ENCODE measurements around the gene FGF14. TPM values are rescaled to one million over a fixed set of nuclear protein-coding genes. Genes with fewer than 3 reads are reported as not detected.

FGF14 gene
- total and polyA plus RNA-seq, 4 experiments from 2014 or later, result 0.33 to 0.55 (median 0.35) TPM; not detected in 1

DNA sequence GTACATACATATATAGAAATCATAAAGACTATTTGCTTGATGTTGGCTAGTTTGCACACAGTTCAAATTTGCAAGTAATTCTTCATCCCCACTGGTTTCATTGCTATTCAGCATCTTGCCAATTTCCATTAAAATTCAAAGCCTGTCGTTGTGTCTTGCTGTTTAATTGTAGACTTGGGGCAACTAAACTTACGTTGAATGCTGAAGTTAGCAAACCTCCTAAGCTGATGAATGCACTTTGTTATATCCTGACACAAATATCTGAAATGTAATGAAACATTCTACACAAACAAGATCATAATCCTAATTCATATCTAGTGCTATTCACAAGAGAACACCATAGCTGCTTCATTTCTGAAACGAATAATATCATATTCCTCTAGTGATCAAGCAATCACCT is 568.2 kb downstream of the FGF14 start:
- Mint-ChIP-seq H3K27me3 (no peaks in the 10 kb centered on the region), H3K4me3 (no peak overlapping the region), H3K27ac (no peak overlapping the region), H3K4me1 (no peaks in the 10 kb centered on the region), H3K9me3 (peaks cover 0 to 4% (median 0%) of the 10 kb centered on the region in 8 donors), H3K36me3 (no peaks in the 10 kb centered on the region)
- ChIA-PET CTCF (ENCODE audit: partially characterized antibody) (no interaction called here), POLR2A (ENCODE audit: partially characterized antibody) (no interaction called here)
- no peaks in the 10 kb centered on the region for H3K4me1 ChIP-seq (ENCODE audit: insufficient read depth, low read length)
- no peak for DNase-seq
- intact Hi-C loops (cut with micrococcal nuclease), result no loop called here
- no peak overlapping the region for H3K27ac ChIP-seq (ENCODE audit: low read depth, low read length)
- no peak overlapping the region for H3K4me3 ChIP-seq (ENCODE audit: low read length in 2 of 2)
- no peaks in the 10 kb centered on the region for H3K27me3 ChIP-seq (ENCODE audit: insufficient read depth, low read length)
- no peaks in the 10 kb centered on the region for H3K36me3 ChIP-seq (ENCODE audit: insufficient read depth, low read length)
- no peaks in the 10 kb centered on the region for H3K9me3 ChIP-seq (ENCODE audit: control insufficient read depth in 1 of 2, low read length in 2 of 2)

DNA sequence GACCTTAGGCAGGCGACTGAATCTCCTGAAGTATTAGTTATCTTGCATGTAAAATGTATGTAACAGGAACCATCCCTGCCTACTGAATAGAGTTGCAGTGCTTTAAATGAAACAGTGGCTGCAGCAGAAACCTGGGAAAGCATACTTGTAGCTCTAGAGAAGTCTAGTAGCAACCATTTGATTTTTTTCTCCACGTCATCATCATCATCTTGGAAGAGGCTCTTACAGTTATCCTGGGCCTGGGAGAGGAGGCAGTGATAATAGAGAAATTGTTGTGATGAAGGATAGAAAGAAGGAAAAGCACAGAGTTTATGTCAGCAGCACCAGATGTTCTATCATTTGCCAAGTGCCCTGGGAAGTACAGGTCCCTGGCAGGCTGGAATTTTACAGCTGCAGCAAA is 571.8 kb downstream of the FGF14 start:
- no peak overlapping the region for H3K4me3 ChIP-seq (ENCODE audit: low read length in 2 of 2)
- peaks cover 0 to 4% (median 0%) of the 10 kb centered on the region in 8 donors for H3K9me3 Mint-ChIP-seq
- intact Hi-C loops (cut with micrococcal nuclease), result no loop called here
- no peak for DNase-seq
- POLR2A ChIA-PET (ENCODE audit: partially characterized antibody), result no interaction called here
- no peaks in the 10 kb centered on the region for H3K36me3 Mint-ChIP-seq
- no peaks in the 10 kb centered on the region for H3K27me3 ChIP-seq (ENCODE audit: insufficient read depth, low read length)
- no peak overlapping the region for H3K27ac Mint-ChIP-seq
- H3K4me3 Mint-ChIP-seq, result no peak overlapping the region
- no peaks in the 10 kb centered on the region for H3K4me1 Mint-ChIP-seq
- H3K9me3 ChIP-seq (ENCODE audit: control insufficient read depth in 1 of 2, low read length in 2 of 2), result no peaks in the 10 kb centered on the region
- CTCF ChIA-PET (ENCODE audit: partially characterized antibody), result no interaction called here
- H3K27me3 Mint-ChIP-seq, result peaks cover 3% of the 10 kb centered on the region in 2 donors
- no peaks in the 10 kb centered on the region for H3K36me3 ChIP-seq (ENCODE audit: insufficient read depth, low read length)
- no peaks in the 10 kb centered on the region for H3K4me1 ChIP-seq (ENCODE audit: insufficient read depth, low read length)
- no peak overlapping the region for H3K27ac ChIP-seq (ENCODE audit: low read depth, low read length)

DNA sequence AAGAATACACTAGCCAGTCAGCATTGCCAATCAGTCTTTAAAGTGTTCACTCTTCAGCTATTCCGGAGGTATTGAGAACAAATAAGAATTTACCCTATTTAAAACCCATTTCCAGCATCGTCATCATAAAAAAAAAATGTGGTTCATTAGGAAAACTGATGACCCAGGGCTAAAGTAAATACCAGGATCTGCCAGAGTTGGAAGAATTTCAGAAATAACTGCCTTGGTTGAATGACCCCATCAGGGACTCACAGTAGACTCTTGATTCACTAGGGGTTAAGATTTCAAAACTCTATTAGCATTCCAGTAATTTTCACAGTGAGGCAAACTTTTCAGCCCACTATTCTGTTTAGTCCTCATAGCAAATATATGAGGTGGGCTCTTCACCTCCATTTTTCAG is 572.4 kb downstream of the FGF14 start:
- Mint-ChIP-seq H3K4me1 (no peaks in the 10 kb centered on the region), H3K36me3 (no peaks in the 10 kb centered on the region), H3K27me3 (peaks cover 3 to 5% of the 10 kb centered on the region in 2 donors), H3K9me3 (peaks cover 0 to 4% (median 0%) of the 10 kb centered on the region in 8 donors), H3K27ac (no peak overlapping the region), H3K4me3 (no peak overlapping the region)
- H3K27me3 ChIP-seq (ENCODE audit: insufficient read depth, low read length), result no peaks in the 10 kb centered on the region
- no peak for DNase-seq
- no peaks in the 10 kb centered on the region for H3K4me1 ChIP-seq (ENCODE audit: insufficient read depth, low read length)
- POLR2A ChIA-PET (ENCODE audit: partially characterized antibody), result no interaction called here
- no peaks in the 10 kb centered on the region for H3K9me3 ChIP-seq (ENCODE audit: control insufficient read depth in 1 of 2, low read length in 2 of 2)
- H3K27ac ChIP-seq (ENCODE audit: low read depth, low read length), result no peak overlapping the region
- CTCF ChIA-PET (ENCODE audit: partially characterized antibody), result no interaction called here
- no peak overlapping the region for H3K4me3 ChIP-seq (ENCODE audit: low read length in 2 of 2)
- intact Hi-C loops (cut with micrococcal nuclease), result no loop called here
- no peaks in the 10 kb centered on the region for H3K36me3 ChIP-seq (ENCODE audit: insufficient read depth, low read length)

DNA sequence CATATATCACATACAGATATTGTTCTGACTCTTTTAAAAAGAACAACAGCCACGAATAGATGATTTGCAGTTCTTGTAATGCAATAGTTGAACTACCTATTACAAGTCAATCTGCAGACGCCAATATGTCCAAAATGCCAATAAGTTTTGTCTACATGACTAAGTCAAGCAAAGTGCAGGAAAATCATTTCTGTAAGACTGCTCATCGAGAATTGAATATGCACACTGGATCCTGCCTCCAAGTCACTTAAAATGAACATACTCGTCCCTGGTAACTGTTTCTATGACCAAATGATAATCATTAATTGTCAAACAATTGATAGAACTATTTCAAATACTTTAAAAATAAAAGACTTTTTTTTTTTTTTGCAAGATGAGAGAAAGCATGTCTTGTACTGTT is 573.7 kb downstream of the FGF14 start:
- H3K27ac Mint-ChIP-seq, result no peak overlapping the region
- H3K36me3 Mint-ChIP-seq, result no peaks in the 10 kb centered on the region
- intact Hi-C loops (cut with micrococcal nuclease), result no loop called here
- POLR2A ChIA-PET (ENCODE audit: partially characterized antibody), result no interaction called here
- CTCF ChIA-PET (ENCODE audit: partially characterized antibody), result no interaction called here
- H3K4me1 ChIP-seq (ENCODE audit: insufficient read depth, low read length), result no peaks in the 10 kb centered on the region
- H3K4me3 Mint-ChIP-seq, result no peak overlapping the region
- H3K9me3 ChIP-seq (ENCODE audit: control insufficient read depth in 1 of 2, low read length in 2 of 2), result no peaks in the 10 kb centered on the region
- no peak overlapping the region for H3K4me3 ChIP-seq (ENCODE audit: low read length in 2 of 2)
- peaks cover 3 to 5% of the 10 kb centered on the region in 2 donors for H3K27me3 Mint-ChIP-seq
- no peaks in the 10 kb centered on the region for H3K36me3 ChIP-seq (ENCODE audit: insufficient read depth, low read length)
- peaks cover 0 to 4% (median 0%) of the 10 kb centered on the region in 8 donors for H3K9me3 Mint-ChIP-seq
- no peak overlapping the region for H3K27ac ChIP-seq (ENCODE audit: low read depth, low read length)
- DNase-seq, result no peak
- H3K4me1 Mint-ChIP-seq, result no peaks in the 10 kb centered on the region
- no peaks in the 10 kb centered on the region for H3K27me3 ChIP-seq (ENCODE audit: insufficient read depth, low read length)

DNA sequence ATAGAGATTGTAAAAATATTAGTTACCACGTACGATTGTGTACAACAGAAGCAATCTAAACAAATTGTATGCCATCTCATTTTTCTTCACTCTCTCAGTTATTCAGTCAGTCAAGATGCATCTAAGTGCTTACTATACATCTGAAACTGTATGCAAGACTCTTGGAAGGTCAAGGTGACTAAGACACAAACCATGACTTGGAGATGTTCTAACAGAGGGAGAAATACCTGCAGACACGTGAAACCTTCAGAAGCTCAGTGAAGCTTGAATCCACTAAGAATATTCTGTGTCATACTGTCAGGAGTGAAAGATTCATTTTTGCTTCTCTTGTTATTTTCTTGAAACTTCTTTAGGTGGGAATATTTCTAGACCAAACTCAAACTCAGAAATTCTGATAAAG is 584.0 kb downstream of the FGF14 start:
- CTCF ChIA-PET (ENCODE audit: partially characterized antibody), result no interaction called here
- H3K36me3 Mint-ChIP-seq, result no peaks in the 10 kb centered on the region
- H3K9me3 Mint-ChIP-seq, result no peaks in the 10 kb centered on the region
- peaks cover 0 to 5% of the 10 kb centered on the region in 2 donors for H3K27me3 Mint-ChIP-seq
- Histone ChIP-seq H3K27me3 (ENCODE audit: insufficient read depth, low read length) (no peaks in the 10 kb centered on the region), H3K9me3 (ENCODE audit: control insufficient read depth in 1 of 2, low read length in 2 of 2) (no peaks in the 10 kb centered on the region), H3K4me1 (ENCODE audit: insufficient read depth, low read length) (no peaks in the 10 kb centered on the region), H3K36me3 (ENCODE audit: insufficient read depth, low read length) (no peaks in the 10 kb centered on the region), H3K27ac (ENCODE audit: low read depth, low read length) (no peak overlapping the region), H3K4me3 (ENCODE audit: low read length in 2 of 2) (no peak overlapping the region)
- POLR2A ChIA-PET (ENCODE audit: partially characterized antibody), result no interaction called here
- H3K27ac Mint-ChIP-seq, result no peak overlapping the region
- intact Hi-C loops (cut with micrococcal nuclease), result no loop called here
- no peak for DNase-seq
- peaks cover 0 to 3% (median 0%) of the 10 kb centered on the region in 4 donors for H3K4me1 Mint-ChIP-seq
- H3K4me3 Mint-ChIP-seq, result no peak overlapping the region

DNA sequence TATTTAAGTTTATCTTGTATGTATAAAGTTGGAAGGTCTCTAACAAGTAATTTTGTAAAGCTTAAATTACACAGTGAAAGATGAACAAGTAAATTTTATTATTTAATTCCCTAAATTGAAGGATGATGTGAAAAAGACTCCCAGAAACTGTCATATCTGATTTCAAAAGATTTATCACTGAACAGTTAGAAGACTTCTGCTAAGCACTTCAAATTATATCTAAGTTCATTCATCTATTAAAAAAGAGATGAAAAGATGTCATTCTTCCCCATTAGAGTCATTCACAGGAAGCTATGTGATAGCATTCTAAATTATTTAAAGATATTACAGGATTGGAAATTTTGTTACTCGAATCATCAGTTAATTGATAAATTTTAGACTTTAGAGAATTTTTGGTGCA is 590.0 kb downstream of the FGF14 start:
- no peak for DNase-seq
- H3K9me3 ChIP-seq (ENCODE audit: control insufficient read depth in 1 of 2, low read length in 2 of 2), result no peaks in the 10 kb centered on the region
- ChIA-PET CTCF (ENCODE audit: partially characterized antibody) (no interaction called here), POLR2A (ENCODE audit: partially characterized antibody) (no interaction called here)
- intact Hi-C loops (cut with micrococcal nuclease), result no loop called here
- Mint-ChIP-seq H3K27me3 (peaks cover 2 to 5% of the 10 kb centered on the region in 2 donors), H3K4me1 (peaks cover 0 to 3% (median 0%) of the 10 kb centered on the region in 4 donors), H3K36me3 (no peaks in the 10 kb centered on the region), H3K27ac (no peak overlapping the region), H3K4me3 (no peak overlapping the region), H3K9me3 (no peaks in the 10 kb centered on the region)
- H3K4me1 ChIP-seq (ENCODE audit: insufficient read depth, low read length), result no peaks in the 10 kb centered on the region
- H3K4me3 ChIP-seq (ENCODE audit: low read length in 2 of 2), result no peak overlapping the region
- no peaks in the 10 kb centered on the region for H3K27me3 ChIP-seq (ENCODE audit: insufficient read depth, low read length)
- H3K27ac ChIP-seq (ENCODE audit: low read depth, low read length), result no peak overlapping the region
- H3K36me3 ChIP-seq (ENCODE audit: insufficient read depth, low read length), result no peaks in the 10 kb centered on the region

DNA sequence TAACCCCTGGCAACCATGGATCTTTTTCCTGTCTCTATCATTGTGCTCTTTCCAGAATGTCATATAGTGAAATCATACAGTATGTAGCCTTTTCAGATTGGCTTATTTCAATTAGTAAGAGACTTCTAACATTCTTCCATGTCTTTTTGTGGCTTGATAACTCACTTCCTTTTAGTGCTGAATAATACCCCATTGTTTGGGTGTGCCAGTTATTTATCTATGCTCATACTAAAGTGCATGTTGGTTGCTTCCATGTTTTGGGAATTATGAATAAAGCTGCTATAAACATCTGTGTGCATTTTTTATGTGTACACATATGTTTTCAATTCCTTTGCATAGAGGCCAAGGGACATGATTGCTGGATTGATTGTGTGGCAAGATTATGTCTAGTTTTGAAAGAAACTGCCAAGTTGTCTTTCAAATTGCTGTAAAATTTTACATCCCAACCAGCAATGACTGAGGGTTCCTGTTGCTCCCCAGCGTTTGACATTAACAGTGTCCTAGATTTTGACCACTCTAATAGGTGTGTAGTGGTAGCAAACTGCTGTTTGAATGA is 590.5 kb downstream of the FGF14 start:
- POLR2A ChIA-PET (ENCODE audit: partially characterized antibody), result no interaction called here
- H3K27ac Mint-ChIP-seq, result no peak overlapping the region
- CTCF ChIA-PET (ENCODE audit: partially characterized antibody), result no interaction called here

DNA sequence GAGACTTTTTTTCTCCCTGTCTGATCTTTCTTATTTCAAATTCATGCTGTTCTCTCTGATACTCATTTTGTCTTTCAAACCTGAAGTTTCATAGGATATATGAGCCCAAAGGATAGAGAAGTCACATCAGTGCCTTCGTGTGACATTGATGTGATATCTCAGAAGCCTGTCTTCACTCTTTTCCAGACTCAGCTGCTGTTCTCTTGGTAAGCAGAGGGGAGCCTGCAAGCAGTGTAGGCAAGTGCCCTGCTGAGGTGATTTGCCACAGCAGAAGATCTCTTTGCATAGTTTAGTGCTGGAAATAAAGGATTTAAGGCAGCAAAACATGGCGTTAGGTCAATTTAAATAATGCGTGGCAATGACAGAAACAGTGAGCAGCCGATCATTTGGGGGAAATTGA is 602.7 kb downstream of the FGF14 start:
- Mint-ChIP-seq H3K4me1 (no peaks in the 10 kb centered on the region), H3K27me3 (peaks cover 10% of the 10 kb centered on the region in 2 donors), H3K9me3 (peaks cover 0 to 3% (median 0%) of the 10 kb centered on the region in 8 donors), H3K4me3 (no peak overlapping the region), H3K27ac (peak overlapping the region in 1 of 7 donors; percentile 25), H3K36me3 (no peaks in the 10 kb centered on the region)
- no peaks in the 10 kb centered on the region for H3K9me3 ChIP-seq (ENCODE audit: control insufficient read depth in 1 of 2, low read length in 2 of 2)
- no peak overlapping the region for H3K27ac ChIP-seq (ENCODE audit: low read depth, low read length)
- CTCF ChIA-PET (ENCODE audit: partially characterized antibody), result no interaction called here
- no peak overlapping the region for H3K4me3 ChIP-seq (ENCODE audit: low read length in 2 of 2)
- intact Hi-C loops (cut with micrococcal nuclease), result no loop called here
- no peak for DNase-seq
- H3K36me3 ChIP-seq (ENCODE audit: insufficient read depth, low read length), result no peaks in the 10 kb centered on the region
- no peaks in the 10 kb centered on the region for H3K27me3 ChIP-seq (ENCODE audit: insufficient read depth, low read length)
- H3K4me1 ChIP-seq (ENCODE audit: insufficient read depth, low read length), result no peaks in the 10 kb centered on the region
- POLR2A ChIA-PET (ENCODE audit: partially characterized antibody), result no interaction called here

More for the DNA sequence above, 590.5 kb downstream of the FGF14 start:
- H3K36me3 ChIP-seq (ENCODE audit: insufficient read depth, low read length), result no peaks in the 10 kb centered on the region
- no peaks in the 10 kb centered on the region for H3K9me3 Mint-ChIP-seq
- H3K4me1 Mint-ChIP-seq, result peaks cover 0 to 3% (median 0%) of the 10 kb centered on the region in 4 donors
- no peaks in the 10 kb centered on the region for H3K4me1 ChIP-seq (ENCODE audit: insufficient read depth, low read length)
- DNase-seq, result no peak
- H3K9me3 ChIP-seq (ENCODE audit: control insufficient read depth in 1 of 2, low read length in 2 of 2), result no peaks in the 10 kb centered on the region
- H3K27me3 ChIP-seq (ENCODE audit: insufficient read depth, low read length), result no peaks in the 10 kb centered on the region
- H3K4me3 ChIP-seq (ENCODE audit: low read length in 2 of 2), result no peak overlapping the region
- intact Hi-C loops (cut with micrococcal nuclease), result no loop called here
- H3K27ac ChIP-seq (ENCODE audit: low read depth, low read length), result no peak overlapping the region
- H3K27me3 Mint-ChIP-seq, result peaks cover 2 to 5% of the 10 kb centered on the region in 2 donors
- no peak overlapping the region for H3K4me3 Mint-ChIP-seq
- H3K36me3 Mint-ChIP-seq, result no peaks in the 10 kb centered on the region

Measured in CD4-positive, alpha-beta memory T cell (primary cell).